ENCODE data around the gene TRAF2. TPM values are rescaled to one million over a fixed set of nuclear protein-coding genes. Genes with fewer than 3 reads are reported as not detected.

TRAF2 gene
- total and polyA plus RNA-seq, 2 of the 13 experiments (the other 11 are each of a cell fraction or from before 2014, with no cell fraction given): 12.4 to 13.6 TPM

DNA sequence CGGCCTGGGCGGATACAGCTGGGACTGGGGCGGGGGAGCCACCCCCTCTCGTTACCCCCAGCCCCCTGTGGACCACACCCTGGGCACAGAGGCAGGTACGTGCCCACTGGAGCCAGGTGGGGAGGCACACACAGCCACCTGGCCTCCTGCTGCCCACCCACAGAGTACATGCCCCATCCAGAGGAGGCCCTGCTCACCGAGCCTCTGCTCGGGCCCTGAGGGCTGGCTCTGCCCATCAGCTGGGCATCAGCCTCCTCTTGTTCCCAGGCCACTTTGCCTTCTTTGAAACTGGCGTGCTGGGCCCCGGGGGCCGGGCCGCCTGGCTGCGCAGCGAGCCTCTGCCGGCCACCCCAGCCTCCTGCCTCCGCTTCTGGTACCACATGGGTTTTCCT is 27.9 kb upstream of the TRAF2 start:
- Histone ChIP-seq H3K27ac (ENCODE audit: extremely low read length, insufficient read depth, low read length) (no peak overlapping the region), H2AFZ (ENCODE audit: low read length) (no peak overlapping the region), H3K79me2 (ENCODE audit: insufficient read depth, low read length) (no peaks in the 10 kb centered on the region), H4K20me1 (ENCODE audit: insufficient read depth, low read length) (no peaks in the 10 kb centered on the region), H3K4me2 (ENCODE audit: low read depth, low read length) (no peak overlapping the region), H3K27me3 (ENCODE audit: control insufficient read depth in 1 of 2, insufficient read depth in 2 of 2, low read length in 2 of 2) (no peaks in the 10 kb centered on the region), H3K9ac (ENCODE audit: insufficient read depth, low read depth, low read length) (no peak overlapping the region), H3K4me3 (replicated peaks in 1 of 3; ENCODE audit: insufficient read depth in 1 of 3, low read depth in 2 of 3, low read length in 3 of 3) (no peak overlapping the region), H3K36me3 (replicated peaks in 1 of 2; ENCODE audit: control insufficient read depth in 1 of 2, insufficient read depth in 2 of 2, low read length in 2 of 2) (peaks cover 15 to 28% of the 10 kb centered on the region in 2 experiments), H3K4me1 (ENCODE audit: insufficient read depth, low read length) (peaks cover 30% of the 10 kb centered on the region), H3K9me3 (ENCODE audit: low read length) (no peaks in the 10 kb centered on the region)
- ChIA-PET CTCF (ENCODE audit: low intra/inter-chr PET ratio, low total read pairs) (no interaction called here), POLR2A (interaction anchor here (1.9 to 5.0 kb wide), 2 partner anchors 11 to 16 kb away, joined by 5 to 29 read pairs; partner anchors contain the start of gene AJM1)
- intact Hi-C loops (cut with micrococcal nuclease; ENCODE audit: unreplicated experiment) (no loop called here), in situ Hi-C loops (cut with HindIII; ENCODE audit: extremely low pct_ligation_motif_present, low pct_unique_long_range_greater_than_20kb) (no loop called here)
- no peak for DNase-seq (ENCODE audit: low spot score)
- no peak for TF ChIP-seq MXD3 (CRISPR knock-in tag; IDR thresholded peaks at IDR 0.05)
- TF ChIP-seq AGO2 (optimal IDR thresholded peaks at IDR 0.05; ENCODE audit: low read depth, low read length): peak; percentile 82
- no peak for TF ChIP-seq MTF1 (CRISPR knock-in tag; IDR thresholded peaks at IDR 0.05)
- TF ChIP-seq KDM6A (CRISPR knock-in tag; IDR thresholded peaks at IDR 0.05; ENCODE audit: low read depth): no peak
- peak; percentile 44 for TF ChIP-seq RBFOX2 (IDR thresholded peaks at IDR 0.05; ENCODE audit: low read depth, low read length)
- TF ChIP-seq SCMH1 (CRISPR knock-in tag; IDR thresholded peaks at IDR 0.05; ENCODE audit: borderline replicate concordance): no peak
- TF ChIP-seq TEAD3 (CRISPR knock-in tag; optimal IDR thresholded peaks at IDR 0.05; ENCODE audit: borderline replicate concordance): no peak
- no peak for FAIRE-seq
- no TSS peak for BruUV-seq (replicated peaks)
- no peak for ATAC-seq
- 100% methylated on average over 1 of the region's 15 CpGs for WGBS (ENCODE audit: low lambda C conversion rate)
